Right cardiac atrium (tissue), 5 donors: Measurements from ENCODE around the gene ZFP14. TPM values are rescaled to one million over a fixed set of nuclear protein-coding genes. Genes with fewer than 3 reads are reported as not detected.

Experiments
- ATAC-seq, 2 donors: fragments of 200-7000 bp; cut with Tn5 transposase; one replicate each; pipeline versions ENCODE4 v1.8.0 to v1.9.1; 2020; ENCODE audit warnings: moderate library complexity in 2 of 2, mild to moderate bottlenecking in 1 of 2
- DNase-seq, 3 donors: peaks; one replicate each; pipeline ENCODE4 v3.0.0-alpha.2; 2020
- H3K27ac ChIP-seq: one replicate; pipeline ENCODE4 v1.5.1; 2013; ENCODE audit warnings: mild to moderate bottlenecking, low read length, control low read depth, moderate library complexity
- H3K27me3 ChIP-seq: one replicate; pipeline ENCODE4 v1.6.1; 2013; ENCODE audit not compliant: control insufficient read depth, insufficient read depth
- H3K4me1 ChIP-seq: one replicate; pipeline ENCODE4 v1.6.1; 2013; ENCODE audit warnings: low read length; ENCODE audit not compliant: control insufficient read depth, insufficient read depth
- H3K4me3 ChIP-seq: one replicate; pipeline ENCODE4 v1.5.1; 2013; ENCODE audit warnings: low read length, control low read depth
- H3K9me3 ChIP-seq: one replicate; pipeline ENCODE4 v1.6.1; 2013; ENCODE audit warnings: low read length; ENCODE audit not compliant: control insufficient read depth
- WGBS: extraction: QIAGEN DNeasy Blood & Tissue Kit; methylation state at CpG from one replicate; pipeline ENCODE4 v1.1.7; 2013; 5-methylcytosine and 5-hydroxymethylcytosine counted together
- intact Hi-C, 4 donors: fragments of 100-400 bp; cut with DNase I; formaldehyde crosslinking; loops; one replicate each; pipeline versions ENCODE4 v1.11.0 to v1.14.0; 2022 to 2023
- long read RNA-seq, 4 donors: library from polyadenylated mRNA; unstranded; transcript quantifications; one replicate each; pipeline ENCODE4 v2.0.0, GENCODE V29; 2020 to 2021
- polyA plus RNA-seq: library from polyadenylated mRNA; stranded (reverse); fragments of 200-250 nt; gene quantifications from one replicate; pipeline ENCODE4 v1.2.3, GENCODE V29; 2013
- total RNA-seq, 4 donors: library from RNA; stranded (reverse); fragmentation: NEBNext Ultra II Directional; extraction: Animal tissue kit (Norgen Biotek cat#: 25700); gene quantifications; one replicate each; pipeline ENCODE4 v1.2.1, GENCODE V29; 2021
- donor health status: healthy with polysubstance abuse.
- donor health status: DM: no; HTN: yes; CAD: no.
- donor health status: DM: no; HTN: no; CAD: no.
- donor health status: DM: no; HTN: yes; CAD: no; lungs with severe emphysema.
- donor health status: DM: yes; HTN: yes; CAD: no.

ZFP14 gene
- total RNA-seq (1 to 10 TPM; 3.2 to 4.8 (median 3.7) TPM), polyA plus RNA-seq (2.5 TPM)
- long read RNA-seq, donor 1, full-length matches to known transcripts: 1 of 3 reads
- long read RNA-seq, donor 1, partial matches to known transcripts: 0 of 3 reads
- long read RNA-seq, donor 1, other reads (novel, unspliced or antisense): 2 of 3 reads
- long read RNA-seq, donor 2, full-length matches to known transcripts: 2 of 3 reads
- long read RNA-seq, donor 2, partial matches to known transcripts: 0 of 3 reads
- long read RNA-seq, donor 2, other reads (novel, unspliced or antisense): 1 of 3 reads
- long read RNA-seq, donor 3, partial matches to known transcripts: 0 of 2 reads
- long read RNA-seq, donor 3, other reads (novel, unspliced or antisense): 2 of 2 reads
- long read RNA-seq, donor 4, partial matches to known transcripts: 0 of 1 reads
- long read RNA-seq, donor 4, other reads (novel, unspliced or antisense): 1 of 1 reads

DNA sequence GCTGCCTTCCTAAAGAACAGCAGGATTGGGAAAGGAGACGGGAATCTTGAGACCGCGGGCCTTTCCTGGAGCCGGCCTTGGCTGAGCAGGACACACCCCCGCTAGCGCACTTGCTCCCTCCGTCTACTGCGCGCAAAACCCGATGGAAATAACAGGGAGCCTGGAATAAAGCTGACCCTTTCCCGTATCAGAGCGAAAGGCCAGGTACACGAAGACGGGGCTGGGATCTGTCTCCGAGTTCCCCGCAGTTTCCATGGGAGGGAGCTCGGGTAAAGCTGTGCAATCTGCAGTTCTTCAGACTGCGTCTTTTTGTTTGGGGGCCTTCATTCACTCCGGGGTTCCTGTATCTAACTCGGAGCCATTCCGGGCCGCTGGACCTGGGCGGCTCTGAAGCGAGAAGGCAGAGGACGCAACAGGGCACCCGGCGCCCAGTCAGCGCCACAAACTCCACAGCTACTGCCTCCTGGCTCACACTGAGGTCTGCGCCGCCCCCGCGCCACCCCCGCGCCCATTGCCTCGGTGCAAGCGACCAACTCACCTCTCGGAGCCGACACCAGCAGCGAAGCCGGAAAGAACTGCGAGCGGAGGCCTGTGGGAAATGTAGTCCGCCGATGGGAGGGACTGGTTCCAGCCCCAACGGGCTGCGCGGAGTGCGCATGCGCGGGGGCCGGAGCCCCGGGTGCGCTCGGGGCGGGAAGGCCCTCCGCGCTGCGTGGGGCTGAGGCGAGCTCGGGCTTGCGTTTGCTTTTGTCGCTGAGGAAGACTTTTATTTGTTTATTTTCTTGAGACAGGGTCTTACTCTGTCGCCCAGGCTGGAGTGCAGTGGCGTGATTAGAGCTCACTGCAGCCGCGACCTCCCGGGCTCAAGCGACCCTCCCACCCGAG, at the start of gene ZFP14:
Gene ZFP14 (minus strand): TSS at position 577 of the 885 bp plus-strand sequence. CDS start 11,309 bp downstream, outside the sequence.
- peak within 1 kb of the TSS; percentile 89 for H3K4me3 ChIP-seq
- DNase-seq: peak; percentile 94 to 97 (median 97)
- H3K4me1 ChIP-seq: peaks cover 3% of the 10 kb centered on the region
- no peaks in the 10 kb centered on the region for H3K9me3 ChIP-seq
- no peaks in the 10 kb centered on the region for H3K27me3 ChIP-seq
- intact Hi-C loops: no loop called here
- ATAC-seq: peak; percentile 98 to 99
- WGBS: 4% methylated on average over 69 of the region's 69 CpGs
- H3K27ac ChIP-seq: peak within 1 kb of the TSS; percentile 94

DNA sequence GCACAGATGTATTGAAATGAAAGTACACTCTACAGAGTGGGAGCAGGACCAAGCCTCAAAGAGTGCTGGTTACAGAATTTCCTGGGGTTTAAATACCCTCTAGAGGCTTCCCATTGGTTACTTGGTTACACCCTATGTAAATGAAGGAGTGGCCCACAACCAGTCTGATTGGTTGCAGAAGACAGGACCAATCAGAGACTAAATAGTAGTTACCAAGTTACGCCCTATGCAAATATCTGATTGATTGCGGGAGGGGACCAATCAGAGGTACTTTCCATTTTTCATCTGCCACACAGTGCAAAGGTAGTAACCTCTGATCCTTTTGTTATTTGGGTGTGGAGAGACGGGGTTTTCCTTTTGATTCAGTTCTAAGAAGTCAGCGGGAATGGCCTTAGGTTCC, 44.9 kb upstream of the ZFP14 start:
- Histone ChIP-seq H3K27me3 (no peaks in the 10 kb centered on the region), H3K4me1 (no peaks in the 10 kb centered on the region), H3K4me3 (no peak overlapping the region), H3K9me3 (no peaks in the 10 kb centered on the region), H3K27ac (no peak overlapping the region)
- WGBS: 90% methylated on average over 4 of the region's 4 CpGs
- intact Hi-C loops: no loop called here
- DNase-seq (no peak), ATAC-seq (no peak)

DNA sequence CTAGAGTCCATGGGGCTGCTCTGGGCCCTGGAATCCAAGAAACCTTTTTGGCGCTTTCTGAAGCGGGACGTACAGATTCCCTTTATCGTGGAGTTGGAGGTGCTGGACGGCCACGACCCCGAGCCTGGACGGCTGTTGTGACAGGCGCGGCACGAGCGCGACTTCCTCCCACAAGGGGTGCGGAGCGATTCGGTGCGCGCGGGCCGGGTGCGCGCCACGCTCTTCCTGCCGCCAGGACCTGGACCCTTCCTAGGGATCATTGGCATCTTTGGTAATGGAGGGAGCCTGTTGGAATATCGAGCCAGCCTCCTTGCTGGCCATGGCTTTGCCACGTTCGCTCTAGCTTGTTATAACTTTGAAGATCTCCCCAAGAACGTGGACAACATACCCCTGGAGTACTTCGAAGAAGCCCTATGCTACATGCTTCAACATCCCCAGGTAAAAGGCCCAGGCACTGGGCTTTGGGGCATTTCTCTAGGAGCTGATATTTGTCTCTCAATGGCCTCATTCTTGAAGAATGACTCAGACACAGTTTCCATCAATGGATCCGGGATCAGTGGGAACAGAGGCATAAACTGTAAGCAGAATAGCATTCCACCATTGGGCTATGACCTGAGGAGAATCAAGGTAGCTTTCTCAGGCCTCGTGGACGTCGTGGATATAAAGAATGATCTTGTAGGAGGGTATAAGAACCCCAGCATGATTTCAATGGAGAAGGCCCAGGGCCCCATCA, 42.9 kb upstream of the ZFP14 start:
- peak overlapping the region; percentile 41 for H3K4me3 ChIP-seq
- H3K4me1 ChIP-seq: peaks cover 4% of the 10 kb centered on the region
- 21% methylated on average over 33 of the region's 33 CpGs for WGBS
- intact Hi-C loops: no loop called here
- DNase-seq (peak in 1 of 3 donors; percentile 32), ATAC-seq (peak in 1 of 2 donors; percentile 31)
- no peaks in the 10 kb centered on the region for H3K27me3 ChIP-seq
- no peak overlapping the region for H3K27ac ChIP-seq
- no peaks in the 10 kb centered on the region for H3K9me3 ChIP-seq

DNA sequence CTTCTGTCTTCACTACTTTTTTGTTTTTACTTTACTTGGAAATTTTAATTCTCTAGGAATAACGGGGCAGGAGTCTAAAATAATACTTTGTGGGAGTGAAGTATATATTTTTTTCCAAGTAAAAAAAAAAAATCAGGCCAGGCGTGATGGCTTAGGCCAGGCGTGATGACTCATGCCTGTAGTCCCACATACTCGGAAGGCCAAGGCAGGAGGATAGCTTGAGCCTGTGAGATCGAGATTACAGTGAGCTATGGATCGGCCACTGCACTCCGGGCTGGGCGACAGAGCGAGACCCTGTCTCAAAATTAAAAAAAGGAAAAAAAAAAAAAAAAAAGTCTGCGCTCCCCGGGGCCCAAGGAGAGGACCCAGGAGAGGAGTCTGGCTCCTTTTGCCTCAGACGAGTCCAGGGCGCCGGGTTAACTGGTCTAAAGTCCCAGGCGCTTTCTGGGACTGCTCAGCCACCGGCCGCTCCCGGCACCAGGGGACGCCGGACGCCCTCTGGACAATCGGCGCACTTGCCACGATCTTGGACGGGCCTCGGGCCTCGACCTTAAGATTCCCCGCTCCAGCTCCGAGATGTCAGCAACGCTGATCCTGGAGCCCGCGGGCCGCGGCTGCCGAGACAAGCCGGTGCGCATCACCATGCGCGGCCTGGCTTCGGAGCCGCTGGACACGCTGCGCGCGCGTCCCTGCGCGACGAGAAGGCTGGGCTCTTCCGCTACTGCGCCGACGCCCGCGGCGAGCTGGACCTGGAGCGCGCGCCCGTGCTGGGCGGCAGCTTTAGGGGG, 42.2 kb upstream of the ZFP14 start:
- WGBS: 6% methylated on average over 61 of the region's 61 CpGs
- peak; percentile 69 to 80 for ATAC-seq
- no peaks in the 10 kb centered on the region for H3K9me3 ChIP-seq
- peaks cover 4% of the 10 kb centered on the region for H3K4me1 ChIP-seq
- H3K27me3 ChIP-seq: no peaks in the 10 kb centered on the region
- no peak overlapping the region for H3K27ac ChIP-seq
- peak; percentile 52 to 78 (median 75) for DNase-seq
- intact Hi-C loops: no loop called here
- H3K4me3 ChIP-seq: peak overlapping the region; percentile 41

DNA sequence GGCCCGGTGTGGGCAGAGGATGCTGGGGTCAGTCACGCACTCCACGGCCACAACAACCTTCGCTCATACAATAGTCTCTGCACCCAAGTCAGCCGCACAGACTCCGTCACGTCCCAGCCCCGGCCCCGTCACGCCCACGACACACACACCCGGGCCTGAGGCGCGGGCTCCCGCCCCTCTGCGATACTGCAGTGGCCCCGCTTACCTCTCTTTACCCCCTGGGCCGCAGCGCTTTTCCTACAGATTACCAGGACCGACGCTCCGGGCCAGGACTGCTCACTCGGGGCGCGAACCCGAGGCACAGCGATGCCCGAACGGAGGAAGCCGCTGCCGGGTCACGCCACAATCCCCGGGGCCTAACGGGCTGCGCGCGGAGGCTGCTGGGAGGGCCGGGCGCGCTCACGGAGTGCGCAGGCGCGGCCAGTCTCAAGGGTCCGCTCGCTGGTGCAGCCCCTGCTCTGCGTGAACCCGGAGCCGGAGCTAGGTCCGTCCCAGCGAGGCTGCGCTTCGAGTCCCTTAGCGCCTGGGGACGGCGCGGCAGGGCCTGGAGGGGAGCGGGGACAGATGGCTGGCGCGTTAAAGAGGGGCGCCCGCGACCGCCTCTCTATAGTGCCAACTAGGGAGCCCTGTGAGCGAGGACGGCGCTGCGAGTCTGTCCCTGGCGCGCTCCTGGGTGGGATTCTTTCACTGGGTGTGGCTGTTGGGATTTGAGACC, 39.4 kb upstream of the ZFP14 start, which contains the start of gene ZFP82:
Gene ZFP82 (minus strand): TSS at position 358 of the 715 bp plus-strand sequence. CDS start 8,855 bp downstream, outside the sequence.
- intact Hi-C loops: no loop called here
- under 1% methylated on average over 70 of the region's 70 CpGs for WGBS
- Histone ChIP-seq H3K27me3 (no peaks in the 10 kb centered on the region), H3K9me3 (no peaks in the 10 kb centered on the region), H3K4me3 (peak within 1 kb of the TSS; percentile 65), H3K4me1 (peaks cover 4% of the 10 kb centered on the region), H3K27ac (peak within 1 kb of the TSS; percentile 86)
- peak; percentile 97 to 98 for ATAC-seq
- DNase-seq: peak; percentile 87 to 95 (median 95)

DNA sequence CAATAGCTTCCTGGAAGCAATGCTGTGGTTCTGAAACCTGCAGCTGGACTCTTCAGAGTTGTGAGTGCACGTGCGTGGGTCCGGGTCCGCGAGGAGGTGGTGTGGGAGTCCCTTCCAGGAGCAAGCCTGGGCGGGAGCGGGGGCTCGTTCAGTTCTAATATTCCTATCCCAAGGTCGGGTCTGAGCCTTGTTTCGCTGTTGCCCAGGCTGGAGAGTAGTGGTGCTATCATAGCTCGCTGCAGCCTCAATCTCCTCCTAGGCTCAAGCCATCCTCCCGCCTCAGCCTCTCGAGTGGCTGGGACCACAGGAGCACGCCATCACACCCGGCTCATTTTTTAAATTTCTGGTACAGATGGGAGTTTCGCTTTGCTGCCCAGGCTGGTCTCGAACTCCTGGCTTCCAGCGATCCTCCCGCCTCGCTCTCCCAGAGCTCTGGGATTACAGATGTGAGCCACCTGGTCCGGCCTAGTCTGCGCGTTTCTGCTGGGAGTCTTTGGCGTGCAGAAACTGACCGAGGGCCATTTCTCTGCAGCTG, 38.8 kb upstream of the ZFP14 start:
- Histone ChIP-seq H3K4me3 (peak overlapping the region; percentile 65), H3K27ac (peak overlapping the region; percentile 72), H3K4me1 (peaks cover 4% of the 10 kb centered on the region), H3K9me3 (no peaks in the 10 kb centered on the region), H3K27me3 (no peaks in the 10 kb centered on the region)
- ATAC-seq (no peak), DNase-seq (peak in 1 of 3 donors; percentile 41)
- intact Hi-C loops: no loop called here
- WGBS: 17% methylated on average over 25 of the region's 25 CpGs

DNA sequence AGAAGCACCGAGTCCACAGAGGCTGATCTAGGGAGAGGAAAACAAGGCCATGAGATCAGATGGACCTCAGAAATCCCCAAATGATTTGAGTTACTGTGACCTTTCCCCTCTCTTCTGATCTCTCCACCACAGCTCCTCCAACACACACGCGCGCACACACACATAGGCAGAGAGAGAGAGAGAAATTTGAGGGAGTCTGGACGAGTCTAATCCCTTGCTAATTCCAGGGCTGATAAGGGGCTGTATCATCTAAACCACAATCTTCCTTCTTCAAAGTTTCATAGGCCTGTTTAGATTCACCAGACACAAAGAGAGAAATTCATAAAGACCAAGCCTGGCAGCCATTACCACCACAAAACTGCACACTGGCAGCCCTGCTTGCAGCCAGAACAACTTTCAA, 30.8 kb upstream of the ZFP14 start:
- no peaks in the 10 kb centered on the region for H3K27me3 ChIP-seq
- no peak for DNase-seq
- H3K4me3 ChIP-seq: no peak overlapping the region
- intact Hi-C loops: no loop called here
- no peak overlapping the region for H3K27ac ChIP-seq
- ATAC-seq: no peak
- 84% methylated on average over 5 of the region's 5 CpGs for WGBS
- H3K4me1 ChIP-seq: no peaks in the 10 kb centered on the region
- no peaks in the 10 kb centered on the region for H3K9me3 ChIP-seq

DNA sequence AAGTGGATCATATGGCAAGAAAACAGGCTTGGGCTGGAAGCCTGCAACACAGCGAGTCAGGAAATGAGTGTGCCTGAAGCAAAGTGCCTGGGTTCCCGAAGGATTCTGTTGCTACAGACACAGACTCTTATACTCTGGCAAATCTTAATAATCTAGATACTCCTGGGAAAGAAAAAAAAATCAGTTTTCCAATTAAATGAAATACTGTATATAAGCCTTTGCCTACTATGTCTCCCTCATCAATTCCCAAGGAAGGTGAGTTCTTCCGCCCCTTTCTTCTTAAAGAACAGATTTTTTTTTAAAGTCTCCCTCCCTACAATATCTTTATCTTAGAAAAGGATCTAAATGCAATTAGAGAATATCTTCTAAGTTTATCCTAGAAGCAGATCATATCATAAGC, 29.1 kb upstream of the ZFP14 start:
- no peaks in the 10 kb centered on the region for H3K27me3 ChIP-seq
- no peak overlapping the region for H3K4me3 ChIP-seq
- H3K9me3 ChIP-seq: no peaks in the 10 kb centered on the region
- ATAC-seq (no peak), DNase-seq (no peak)
- 91% methylated on average over 3 of the region's 3 CpGs for WGBS
- intact Hi-C loops: no loop called here
- H3K27ac ChIP-seq: no peak overlapping the region
- H3K4me1 ChIP-seq: no peaks in the 10 kb centered on the region

DNA sequence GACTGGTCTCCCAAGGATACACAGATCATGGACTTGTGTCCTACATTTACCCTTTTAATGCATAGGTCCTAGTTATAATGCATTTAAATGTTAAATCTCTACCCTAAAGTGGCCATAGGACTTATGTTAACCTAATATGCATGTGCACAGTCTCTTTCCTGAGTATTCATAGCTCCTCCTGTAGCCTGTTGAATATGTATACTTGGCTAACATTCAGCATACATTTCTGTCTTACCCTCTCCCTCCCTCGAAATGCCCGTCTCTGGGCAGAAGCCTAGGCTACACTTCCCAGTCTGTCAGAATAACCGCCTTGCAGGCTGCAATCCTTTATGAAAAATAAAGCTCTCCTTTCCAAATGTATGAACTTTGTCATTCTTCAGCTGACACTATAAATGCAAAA, 25.5 kb upstream of the ZFP14 start:
- no peak for DNase-seq
- WGBS: over 99% methylated on average over 3 of the region's 3 CpGs
- intact Hi-C loops: no loop called here
- no peak overlapping the region for H3K4me3 ChIP-seq
- no peak for ATAC-seq
- no peaks in the 10 kb centered on the region for H3K9me3 ChIP-seq
- no peaks in the 10 kb centered on the region for H3K27me3 ChIP-seq
- H3K27ac ChIP-seq: no peak overlapping the region
- no peaks in the 10 kb centered on the region for H3K4me1 ChIP-seq
